ENCODE measurements around the gene KRTAP4-11.
"Not testable (repeated sequence)": the region's sequence is repeated elsewhere in the genome, so short reads cannot be mapped to it uniquely, and the experiment has no call there.

KRTAP4-11 gene

GRCh38 chr17:41117846-41118386 lies at the start of gene KRTAP4-11:
TSS of gene KRTAP4-11 (minus strand) at chr17:41118373. CDS start at chr17:41118315, 58 bp downstream.
- not testable (repeated sequence) for DNase-seq

- DNase-seq, result no peak
These were observed 49.4 kb upstream of the KRTAP4-11 start for GRCh38 chr17:41167561-41167960.

- no peak for DNase-seq
These were observed 45.7 kb upstream of the KRTAP4-11 start for GRCh38 chr17:41163828-41164227.

- DNase-seq, result no peak
These were observed 42.5 kb upstream of the KRTAP4-11 start, which contains the start of gene KRTAP4-4 for GRCh38 chr17:41160648-41161047. TSS of gene KRTAP4-4 (minus strand) at chr17:41160748. CDS start at chr17:41160691, 57 bp downstream.

DNA sequence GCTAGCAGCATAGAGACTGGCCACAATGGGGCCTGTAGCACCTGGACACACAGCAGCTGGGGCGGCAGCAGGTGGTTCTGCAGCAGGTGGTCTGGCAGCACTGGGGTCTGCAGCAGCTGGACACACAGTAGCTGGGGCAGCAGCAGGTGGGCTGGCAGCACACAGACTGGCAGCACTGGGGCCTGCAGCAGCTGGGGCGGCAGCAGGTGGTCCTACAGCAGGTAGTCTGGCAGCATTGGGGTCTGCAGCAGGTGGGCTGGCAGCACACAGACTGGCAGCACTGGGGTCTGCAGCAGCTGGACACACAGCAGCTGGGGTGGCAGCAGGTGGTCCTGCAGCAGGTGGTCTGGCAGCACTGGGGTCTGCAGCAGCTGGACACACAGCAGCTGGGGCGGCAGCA lies 42.0 kb upstream of the KRTAP4-11 start:
- DNase-seq, result not testable (repeated sequence)

DNA sequence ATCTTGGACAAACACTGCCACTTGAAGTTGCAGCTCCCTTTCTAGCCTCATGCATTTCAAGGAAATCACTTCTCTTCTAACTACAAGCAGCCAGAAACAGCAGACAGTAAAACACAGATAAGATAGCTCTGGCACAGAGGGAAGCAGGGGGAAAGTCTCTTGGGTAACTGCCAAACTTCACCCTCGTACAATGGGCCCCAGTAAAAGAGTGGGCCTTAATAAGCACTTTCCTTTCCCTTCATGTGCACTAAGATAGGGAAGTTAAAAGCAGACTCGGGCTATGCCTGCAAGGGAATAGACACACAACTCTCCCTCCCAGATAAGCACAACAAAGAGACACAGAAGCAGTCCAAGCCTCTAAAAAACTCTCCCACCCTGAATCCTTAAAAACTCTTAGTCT lies 35.7 kb upstream of the KRTAP4-11 start:
- no peak for DNase-seq

DNA sequence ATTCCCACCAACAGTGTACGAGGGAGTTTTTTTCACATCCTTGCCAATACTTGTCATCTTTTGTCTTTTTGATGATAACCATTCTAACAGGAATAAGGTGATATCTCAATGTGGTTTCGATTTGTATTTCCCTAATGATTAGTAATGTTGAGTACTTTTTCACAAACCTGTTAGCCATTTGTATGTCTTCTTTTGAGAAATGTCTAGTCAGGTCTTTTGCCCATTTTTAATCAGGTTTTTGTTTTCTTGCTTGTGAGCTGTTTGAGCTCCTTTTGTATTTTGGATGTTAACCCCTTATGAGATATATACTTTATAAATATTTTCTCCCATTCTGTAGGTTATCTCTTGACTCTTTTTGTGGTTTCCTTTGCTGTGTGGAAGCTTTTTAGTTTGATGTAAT lies 33.4 kb upstream of the KRTAP4-11 start:
- DNase-seq, result no peak

- no peak for DNase-seq
These were observed 31.9 kb upstream of the KRTAP4-11 start for GRCh38 chr17:41150026-41150425.

DNA sequence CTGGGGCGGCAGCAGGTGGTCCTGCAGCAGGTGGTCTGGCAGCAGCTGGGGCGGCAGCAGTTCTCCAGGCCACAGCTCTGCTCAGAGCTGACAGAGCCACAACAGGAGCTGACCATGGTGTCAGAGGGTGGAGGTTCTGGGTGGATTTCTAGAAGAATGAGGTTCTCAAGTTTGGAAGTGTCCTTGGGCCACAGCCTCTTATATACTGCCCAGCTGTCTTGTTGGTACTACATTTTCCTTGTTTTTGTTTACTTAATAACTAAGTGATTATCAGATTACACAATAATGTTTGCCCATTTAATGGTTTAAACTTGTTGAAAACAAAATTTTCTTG lies 31.4 kb upstream of the KRTAP4-11 start, which contains the start of gene KRTAP4-5:
Gene KRTAP4-5 (minus strand): TSS at position 174 of the 334 bp plus-strand sequence. CDS start 58 bp downstream, at position 116.
- DNase-seq, result no peak

- not testable (repeated sequence) for DNase-seq
These were observed 30.9 kb upstream of the KRTAP4-11 start for GRCh38 chr17:41148971-41149651.

- DNase-seq, result no peak
These were observed 29.5 kb upstream of the KRTAP4-11 start for GRCh38 chr17:41147531-41148204.

GRCh38 chr17:41145261-41145660 lies 27.1 kb upstream of the KRTAP4-11 start:
- no peak for DNase-seq

GRCh38 chr17:41144846-41145245 lies 26.7 kb upstream of the KRTAP4-11 start:
- DNase-seq, result no peak

DNA sequence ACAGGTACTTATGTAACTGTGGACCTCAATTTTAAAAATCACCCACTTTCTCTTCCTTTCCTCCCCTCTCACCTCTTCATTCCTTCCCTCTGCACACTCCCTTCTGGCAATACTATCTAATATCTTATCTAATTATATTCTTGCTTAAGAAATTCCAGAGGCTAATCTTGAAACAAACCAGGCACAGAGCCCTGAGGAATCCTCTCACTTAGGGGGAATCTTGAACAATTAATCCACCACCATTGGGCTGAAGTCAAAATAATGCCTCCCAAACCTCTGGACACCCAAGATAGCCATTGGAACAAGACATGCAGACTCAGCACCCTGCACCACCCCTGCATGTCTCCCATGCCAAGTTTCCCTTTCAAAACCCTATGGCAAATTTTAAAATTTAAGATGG lies 23.2 kb upstream of the KRTAP4-11 start:
- DNase-seq, result no peak

GRCh38 chr17:41140360-41141131 lies 22.4 kb upstream of the KRTAP4-11 start, which contains the start of gene KRTAP4-6:
TSS of gene KRTAP4-6 (minus strand) at chr17:41140544. CDS start at chr17:41140487, 57 bp downstream.
- DNase-seq, result no peak

- DNase-seq, result not testable (repeated sequence)
These were observed 21.7 kb upstream of the KRTAP4-11 start for GRCh38 chr17:41139865-41140264.

GRCh38 chr17:41133880-41134735 lies 15.9 kb upstream of the KRTAP4-11 start:
- DNase-seq, result no peak

GRCh38 chr17:41131979-41132378 lies 13.8 kb upstream of the KRTAP4-11 start:
- no peak for DNase-seq

DNA sequence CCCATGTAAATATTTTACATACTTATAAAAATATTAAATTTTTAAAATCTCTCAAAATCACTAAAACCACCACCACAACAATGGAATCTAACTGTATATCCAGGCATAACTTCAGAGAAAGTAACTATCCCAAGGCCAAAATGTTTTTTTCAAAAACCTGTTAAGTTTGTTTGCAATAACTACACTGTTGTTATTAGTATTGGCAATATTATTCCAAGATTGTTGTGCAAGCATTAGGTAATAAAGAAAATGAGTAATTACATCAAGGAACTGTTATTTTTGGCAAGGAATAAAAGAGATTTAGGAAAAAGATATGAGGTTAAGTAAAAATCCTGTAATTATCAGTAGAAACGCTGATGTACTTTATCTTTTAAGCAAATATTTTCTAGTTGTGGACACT lies 9.2 kb upstream of the KRTAP4-11 start:
- DNase-seq, result no peak

DNA sequence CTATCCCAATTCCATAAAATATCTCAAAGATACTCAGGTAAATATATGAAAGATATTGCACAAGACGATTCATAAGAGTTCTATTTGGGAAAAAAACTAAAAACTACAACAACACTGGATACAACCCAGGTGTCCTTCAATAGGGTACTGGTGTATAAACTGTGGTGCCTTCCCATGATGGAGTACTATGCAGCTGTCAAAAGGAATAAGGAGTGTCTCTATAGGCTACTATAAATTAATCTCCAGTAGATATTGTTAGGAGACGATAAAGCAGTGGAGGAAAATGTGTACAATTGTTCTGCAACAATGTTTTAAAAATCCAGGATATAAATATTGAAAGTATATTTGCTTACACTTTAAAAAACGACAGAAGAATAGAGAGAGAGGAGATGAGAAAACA lies 8.2 kb upstream of the KRTAP4-11 start:
- no peak for DNase-seq

- no peak for DNase-seq
These were observed 6.9 kb upstream of the KRTAP4-11 start for GRCh38 chr17:41125064-41125463.

GRCh38 chr17:41123991-41124371 lies 5.8 kb upstream of the KRTAP4-11 start, which contains the start of gene KRTAP4-12:
TSS of gene KRTAP4-12 (minus strand) at chr17:41124182. CDS start at chr17:41124122, 60 bp downstream.
- not testable (repeated sequence) for DNase-seq
